Chondrocyte (in vitro differentiated cells): ENCODE results near the gene ZNF562. TPM values are rescaled to one million over a fixed set of nuclear protein-coding genes. Genes with fewer than 3 reads are reported as not detected.

Experiments
- DNase-seq: peaks from one replicate; pipeline ENCODE4 v3.0.0; 2021; ENCODE audit warnings: mixed read lengths, low spot score
- H3K27ac Mint-ChIP-seq: one replicate; pipeline ENCODE4 v1.8.0; 2021; ENCODE audit warnings: mild to moderate bottlenecking, moderate library complexity, mixed read lengths; ENCODE audit not compliant: unreplicated experiment
- H3K27me3 Mint-ChIP-seq: 2 replicates; pipeline ENCODE4 v1.8.0; 2021; ENCODE audit warnings: low read depth, mixed read lengths
- H3K36me3 Mint-ChIP-seq: 2 replicates; pipeline ENCODE4 v1.8.0; 2021; ENCODE audit warnings: low read depth, mixed read lengths
- H3K4me1 Mint-ChIP-seq: 2 replicates; pipeline ENCODE4 v1.8.0; 2021; ENCODE audit warnings: low read depth, mild to moderate bottlenecking, mixed read lengths
- H3K4me3 Mint-ChIP-seq: one replicate; pipeline ENCODE4 v1.8.0; 2021; ENCODE audit warnings: mild to moderate bottlenecking, moderate library complexity, mixed read lengths; ENCODE audit not compliant: unreplicated experiment
- H3K9me3 Mint-ChIP-seq: 2 replicates; pipeline ENCODE4 v1.8.0; 2021; ENCODE audit warnings: low read depth, mixed read lengths
- CTCF ChIP-seq: fragments of 200-600 bp; sonication (generic); IDR thresholded peaks from 2 replicates; pipeline ENCODE4 v1.5.0; 2021; ENCODE audit warnings: antibody characterized with exemption, mild to moderate bottlenecking, moderate library complexity
- total RNA-seq: library from RNA; stranded (reverse); gene quantifications from 3 replicates; pipeline ENCODE4 v1.2.1, GENCODE V29; 2021

The ZNF562 gene
- total RNA-seq, 1 donor from 2014 or later = 10.7 TPM

GRCh38 chr19:9621156-9622037 lies 53.5 kb downstream of the ZNF562 start, which contains the start of gene ZNF561:
Gene ZNF561, minus strand, starts transcription at chr19:9621232. Its CDS starts 1,776 bp downstream, at chr19:9619456.
- peak; percentile 96 for DNase-seq
- no peaks in the 10 kb centered on the region for H3K27me3 Mint-ChIP-seq
- peaks cover 25% of the 10 kb centered on the region for H3K36me3 Mint-ChIP-seq
- no peak for TF ChIP-seq CTCF
- peak within 1 kb of the TSS; percentile 99 for H3K4me3 Mint-ChIP-seq
- no peaks in the 10 kb centered on the region for H3K9me3 Mint-ChIP-seq
- peaks cover 40% of the 10 kb centered on the region for H3K4me1 Mint-ChIP-seq
- H3K27ac Mint-ChIP-seq = peak within 1 kb of the TSS; percentile 100

GRCh38 chr19:9620842-9621155 lies 54.1 kb downstream of the ZNF562 start:
- no peak for DNase-seq
- Mint-ChIP-seq H3K27me3 (no peaks in the 10 kb centered on the region), H3K27ac (peak overlapping the region; percentile 100), H3K4me1 (peaks cover 37% of the 10 kb centered on the region), H3K9me3 (no peaks in the 10 kb centered on the region), H3K36me3 (peaks cover 25% of the 10 kb centered on the region), H3K4me3 (peak overlapping the region; percentile 99)
- TF ChIP-seq CTCF = no peak

- Mint-ChIP-seq H3K27ac (no peak overlapping the region), H3K9me3 (peaks cover 7% of the 10 kb centered on the region), H3K36me3 (peaks cover 61% of the 10 kb centered on the region), H3K4me3 (no peak overlapping the region), H3K4me1 (peaks cover 13% of the 10 kb centered on the region), H3K27me3 (no peaks in the 10 kb centered on the region)
- no peak for DNase-seq
- TF ChIP-seq CTCF = no peak
Observed at GRCh38 chr19:9615844-9616243, 59.1 kb downstream of the ZNF562 start.

GRCh38 chr19:9610484-9611113 lies 64.3 kb downstream of the ZNF562 start:
- Mint-ChIP-seq H3K36me3 (peaks cover 62% of the 10 kb centered on the region), H3K9me3 (peaks cover 27% of the 10 kb centered on the region), H3K4me3 (no peak overlapping the region), H3K27ac (no peak overlapping the region), H3K27me3 (no peaks in the 10 kb centered on the region), H3K4me1 (no peaks in the 10 kb centered on the region)
- no peak for TF ChIP-seq CTCF
- no peak for DNase-seq

GRCh38 chr19:9608912-9609311 lies 66.0 kb downstream of the ZNF562 start:
- Mint-ChIP-seq H3K36me3 (peaks cover 51% of the 10 kb centered on the region), H3K9me3 (peaks cover 27% of the 10 kb centered on the region), H3K27ac (no peak overlapping the region), H3K27me3 (no peaks in the 10 kb centered on the region), H3K4me1 (no peaks in the 10 kb centered on the region), H3K4me3 (no peak overlapping the region)
- TF ChIP-seq CTCF = no peak
- no peak for DNase-seq
